Measurements from ENCODE around the gene GGA3. TPM values are rescaled to one million over a fixed set of nuclear protein-coding genes. Genes with fewer than 3 reads are reported as not detected.
A peak's percentile ranks its signal among the peaks of the same experiment; 100 is the strongest.

The GGA3 gene
- polyA plus RNA-seq, 1 donor, result 41.3 TPM

GRCh38 chr17:75245011-75245410 lies 16.4 kb downstream of the GGA3 start:
- Histone ChIP-seq H3K27ac (ENCODE audit: low read length) (no peak overlapping the region), H3K9me3 (ENCODE audit: control insufficient read depth, low read depth, low read length) (no peaks in the 10 kb centered on the region), H3K27me3 (ENCODE audit: control insufficient read depth, insufficient read depth, low read length) (no peaks in the 10 kb centered on the region), H3K4me1 (ENCODE audit: control insufficient read depth, insufficient read depth, low read length) (peaks cover 19% of the 10 kb centered on the region), H3K36me3 (ENCODE audit: control insufficient read depth, insufficient read depth, low read length) (peaks cover 71% of the 10 kb centered on the region), H3K4me3 (ENCODE audit: low read length) (no peak overlapping the region)
- no peak for DNase-seq
- WGBS (ENCODE audit: insufficient coverage, low lambda C conversion rate), result no CpG with 5 or more reads among the region's 6 CpGs

GRCh38 chr17:75244133-75244866 lies 17.1 kb downstream of the GGA3 start:
- Histone ChIP-seq H3K27ac (ENCODE audit: low read length) (no peak overlapping the region), H3K9me3 (ENCODE audit: control insufficient read depth, low read depth, low read length) (no peaks in the 10 kb centered on the region), H3K27me3 (ENCODE audit: control insufficient read depth, insufficient read depth, low read length) (no peaks in the 10 kb centered on the region), H3K4me1 (ENCODE audit: control insufficient read depth, insufficient read depth, low read length) (peaks cover 26% of the 10 kb centered on the region), H3K36me3 (ENCODE audit: control insufficient read depth, insufficient read depth, low read length) (peaks cover 78% of the 10 kb centered on the region), H3K4me3 (ENCODE audit: low read length) (no peak overlapping the region)
- no peak for DNase-seq
- 100% methylated on average over 4 of the region's 22 CpGs for WGBS (ENCODE audit: insufficient coverage, low lambda C conversion rate)

- WGBS (ENCODE audit: insufficient coverage, low lambda C conversion rate), result no CpG with 5 or more reads among the region's 17 CpGs
- Histone ChIP-seq H3K27me3 (ENCODE audit: control insufficient read depth, insufficient read depth, low read length) (no peaks in the 10 kb centered on the region), H3K9me3 (ENCODE audit: control insufficient read depth, low read depth, low read length) (no peaks in the 10 kb centered on the region), H3K27ac (ENCODE audit: low read length) (no peak overlapping the region), H3K36me3 (ENCODE audit: control insufficient read depth, insufficient read depth, low read length) (peaks cover 92% of the 10 kb centered on the region), H3K4me1 (ENCODE audit: control insufficient read depth, insufficient read depth, low read length) (peaks cover 41% of the 10 kb centered on the region), H3K4me3 (ENCODE audit: low read length) (no peak overlapping the region)
- DNase-seq, result no peak
These were observed 18.9 kb downstream of the GGA3 start for GRCh38 chr17:75242461-75243042.

- Histone ChIP-seq H3K4me1 (ENCODE audit: control insufficient read depth, insufficient read depth, low read length) (peaks cover 41% of the 10 kb centered on the region), H3K4me3 (ENCODE audit: low read length) (no peak overlapping the region), H3K27ac (ENCODE audit: low read length) (no peak overlapping the region), H3K9me3 (ENCODE audit: control insufficient read depth, low read depth, low read length) (no peaks in the 10 kb centered on the region), H3K36me3 (ENCODE audit: control insufficient read depth, insufficient read depth, low read length) (peaks cover 96% of the 10 kb centered on the region), H3K27me3 (ENCODE audit: control insufficient read depth, insufficient read depth, low read length) (no peaks in the 10 kb centered on the region)
- DNase-seq, result no peak
- 67% methylated on average over 1 of the region's 15 CpGs for WGBS (ENCODE audit: insufficient coverage, low lambda C conversion rate)
These were observed 19.4 kb downstream of the GGA3 start for GRCh38 chr17:75241996-75242460.

- peaks cover 98% of the 10 kb centered on the region for H3K36me3 ChIP-seq (ENCODE audit: control insufficient read depth, insufficient read depth, low read length)
- no peak overlapping the region for H3K4me3 ChIP-seq (ENCODE audit: low read length)
- DNase-seq, result no peak
- 98% methylated on average over 4 of the region's 9 CpGs for WGBS (ENCODE audit: insufficient coverage, low lambda C conversion rate)
- peak overlapping the region; percentile 76 for H3K27ac ChIP-seq (ENCODE audit: low read length)
- H3K4me1 ChIP-seq (ENCODE audit: control insufficient read depth, insufficient read depth, low read length), result peaks cover 41% of the 10 kb centered on the region
- H3K27me3 ChIP-seq (ENCODE audit: control insufficient read depth, insufficient read depth, low read length), result no peaks in the 10 kb centered on the region
- H3K9me3 ChIP-seq (ENCODE audit: control insufficient read depth, low read depth, low read length), result no peaks in the 10 kb centered on the region
These were observed 19.9 kb downstream of the GGA3 start for GRCh38 chr17:75241502-75241901.

- peaks cover 98% of the 10 kb centered on the region for H3K36me3 ChIP-seq (ENCODE audit: control insufficient read depth, insufficient read depth, low read length)
- DNase-seq, result no peak
- no peaks in the 10 kb centered on the region for H3K27me3 ChIP-seq (ENCODE audit: control insufficient read depth, insufficient read depth, low read length)
- peaks cover 41% of the 10 kb centered on the region for H3K4me1 ChIP-seq (ENCODE audit: control insufficient read depth, insufficient read depth, low read length)
- peak overlapping the region; percentile 76 for H3K27ac ChIP-seq (ENCODE audit: low read length)
- H3K9me3 ChIP-seq (ENCODE audit: control insufficient read depth, low read depth, low read length), result no peaks in the 10 kb centered on the region
- no CpG with 5 or more reads among the region's 7 CpGs for WGBS (ENCODE audit: insufficient coverage, low lambda C conversion rate)
- no peak overlapping the region for H3K4me3 ChIP-seq (ENCODE audit: low read length)
These were observed 20.3 kb downstream of the GGA3 start for GRCh38 chr17:75241143-75241430.

GRCh38 chr17:75240394-75241142 lies 20.8 kb downstream of the GGA3 start:
- Histone ChIP-seq H3K4me3 (ENCODE audit: low read length) (no peak overlapping the region), H3K9me3 (ENCODE audit: control insufficient read depth, low read depth, low read length) (no peaks in the 10 kb centered on the region), H3K27ac (ENCODE audit: low read length) (peak overlapping the region; percentile 76), H3K4me1 (ENCODE audit: control insufficient read depth, insufficient read depth, low read length) (peaks cover 41% of the 10 kb centered on the region), H3K27me3 (ENCODE audit: control insufficient read depth, insufficient read depth, low read length) (no peaks in the 10 kb centered on the region), H3K36me3 (ENCODE audit: control insufficient read depth, insufficient read depth, low read length) (peaks cover 97% of the 10 kb centered on the region)
- DNase-seq, result peak; percentile 92 to 95
- 80% methylated on average over 1 of the region's 23 CpGs for WGBS (ENCODE audit: insufficient coverage, low lambda C conversion rate)

GRCh38 chr17:75239778-75240393 lies 21.5 kb downstream of the GGA3 start:
- WGBS (ENCODE audit: insufficient coverage, low lambda C conversion rate), result no CpG with 5 or more reads among the region's 23 CpGs
- no peak for DNase-seq
- Histone ChIP-seq H3K9me3 (ENCODE audit: control insufficient read depth, low read depth, low read length) (no peaks in the 10 kb centered on the region), H3K4me3 (ENCODE audit: low read length) (no peak overlapping the region), H3K27me3 (ENCODE audit: control insufficient read depth, insufficient read depth, low read length) (no peaks in the 10 kb centered on the region), H3K4me1 (ENCODE audit: control insufficient read depth, insufficient read depth, low read length) (peaks cover 41% of the 10 kb centered on the region), H3K36me3 (ENCODE audit: control insufficient read depth, insufficient read depth, low read length) (peaks cover 97% of the 10 kb centered on the region), H3K27ac (ENCODE audit: low read length) (peak overlapping the region; percentile 76)

- Histone ChIP-seq H3K27me3 (ENCODE audit: control insufficient read depth, insufficient read depth, low read length) (no peaks in the 10 kb centered on the region), H3K27ac (ENCODE audit: low read length) (peak overlapping the region; percentile 76), H3K36me3 (ENCODE audit: control insufficient read depth, insufficient read depth, low read length) (peaks cover 97% of the 10 kb centered on the region), H3K9me3 (ENCODE audit: control insufficient read depth, low read depth, low read length) (no peaks in the 10 kb centered on the region), H3K4me1 (ENCODE audit: control insufficient read depth, insufficient read depth, low read length) (peaks cover 41% of the 10 kb centered on the region), H3K4me3 (ENCODE audit: low read length) (no peak overlapping the region)
- no CpG with 5 or more reads among the region's 12 CpGs for WGBS (ENCODE audit: insufficient coverage, low lambda C conversion rate)
- DNase-seq, result no peak
These were observed 22.2 kb downstream of the GGA3 start for GRCh38 chr17:75239214-75239613.

GRCh38 chr17:75238684-75239191 lies 22.7 kb downstream of the GGA3 start:
- H3K27ac ChIP-seq (ENCODE audit: low read length), result peak overlapping the region; percentile 37
- peaks cover 94% of the 10 kb centered on the region for H3K36me3 ChIP-seq (ENCODE audit: control insufficient read depth, insufficient read depth, low read length)
- peaks cover 41% of the 10 kb centered on the region for H3K4me1 ChIP-seq (ENCODE audit: control insufficient read depth, insufficient read depth, low read length)
- peak; percentile 58 to 65 for DNase-seq
- no peak overlapping the region for H3K4me3 ChIP-seq (ENCODE audit: low read length)
- no peaks in the 10 kb centered on the region for H3K27me3 ChIP-seq (ENCODE audit: control insufficient read depth, insufficient read depth, low read length)
- WGBS (ENCODE audit: insufficient coverage, low lambda C conversion rate), result no CpG with 5 or more reads among the region's 13 CpGs
- no peaks in the 10 kb centered on the region for H3K9me3 ChIP-seq (ENCODE audit: control insufficient read depth, low read depth, low read length)
